PC-9 (cell line): ENCODE data around the gene CX3CR1.

Source experiments
- CTCF ChIP-seq: fragments of 200-600 bp; sonication (generic); conservative IDR thresholded peaks from 2 replicates; pipeline ENCODE4 v1.6.1; 2017; ENCODE audit warnings: mixed run types, antibody characterized with exemption, mild to moderate bottlenecking, moderate library complexity
- EZH2 ChIP-seq: fragments of 200-600 bp; sonication (generic); IDR thresholded peaks from 2 replicates; pipeline ENCODE4 v1.8.0; 2017; ENCODE audit warnings: antibody characterized with exemption, low read depth

DNA sequence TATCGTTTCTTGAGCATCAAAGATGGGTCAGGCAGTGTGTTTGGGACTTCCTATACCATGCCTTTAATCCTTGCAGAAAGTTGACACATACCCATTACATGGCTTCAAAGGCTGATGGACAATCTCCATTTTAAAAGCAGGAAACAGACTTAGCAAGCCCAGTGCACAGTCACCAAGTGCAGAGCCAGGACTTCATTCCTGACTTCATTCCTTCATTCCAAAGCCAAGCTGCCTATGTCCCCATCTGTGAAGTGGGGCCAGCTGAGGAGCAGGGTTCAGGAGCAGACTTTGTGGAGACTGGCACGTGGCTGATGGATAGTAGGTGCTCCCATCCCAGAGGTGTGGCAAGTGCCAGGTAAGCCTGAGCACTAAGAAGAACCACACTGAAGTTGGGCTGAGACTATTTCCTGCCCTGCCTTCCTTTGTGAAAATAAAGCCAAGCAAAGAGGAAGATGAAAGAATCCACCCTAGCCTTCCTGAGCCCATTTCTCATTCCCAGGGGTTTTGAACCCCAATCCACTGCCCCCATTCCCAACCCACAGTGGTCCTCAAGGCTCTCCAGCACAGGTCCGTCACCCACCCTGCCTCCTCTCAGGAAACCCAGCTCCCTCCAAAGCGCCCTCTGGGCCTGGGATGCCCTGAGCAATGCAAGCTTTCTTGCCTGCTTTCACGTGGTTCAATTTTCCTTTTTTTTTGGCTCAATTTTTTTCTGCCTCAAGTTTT lies 1.8 kb downstream of the CX3CR1 start:
- TF ChIP-seq CTCF (no peak), EZH2 (no peak)
